Caco-2 (cell line): ENCODE measurements around the gene SUV39H2. TPM values are rescaled to one million over a fixed set of nuclear protein-coding genes. Genes with fewer than 3 reads are reported as not detected.

Experiments
- BruUV-seq: library from RNA; stranded (reverse); fragments of 400-500 nt; replicated peaks from 2 replicates; lab custom pipeline; 2021; lab: Mats Ljungman, UMichigan
- CTCF ChIA-PET: fragments of 300-600 bp; sonication (Branson Sonifier 250); formaldehyde crosslinking; loops from one replicate; lab custom pipeline; 2022; ENCODE audit warnings: antibody characterized with exemption; lab: Charles Lee
- POLR2A ChIA-PET: fragments of 300-600 bp; sonication (Branson Sonifier 250); formaldehyde crosslinking; loops from one replicate; lab custom pipeline; 2022; ENCODE audit warnings: antibody characterized with exemption; lab: Charles Lee
- DNase-seq, 2 experiments: peaks; one replicate each; pipeline versions ENCODE4 v3.0.0 to v3.0.0-alpha.2; 2020 to 2022
- H3K27me3 ChIP-seq: replicated peaks from 2 replicates; pipeline ENCODE4 v1.6.0; 2011; ENCODE audit warnings: low read length; ENCODE audit not compliant: control insufficient read depth, insufficient read depth
- H3K36me3 ChIP-seq: 2 replicates; pipeline ENCODE4 v1.5.1; 2011; ENCODE audit warnings: low read length; ENCODE audit not compliant: control insufficient read depth, insufficient read depth
- H3K4me1 ChIP-seq: fragments of 250-450 bp; sonication (Bioruptor Pico); 2 replicates; pipeline ENCODE4 v1.5.1; 2020; ENCODE audit warnings: mild to moderate bottlenecking
- H3K4me3 ChIP-seq: 2 replicates; pipeline ENCODE4 v1.5.1; 2011; ENCODE audit warnings: low read depth, mild to moderate bottlenecking, control low read depth, low read length
- H3K9me3 ChIP-seq: fragments of 250-450 bp; sonication (Bioruptor Pico); 2 replicates; pipeline ENCODE4 v1.5.1; 2020; ENCODE audit warnings: mild to moderate bottlenecking, moderate library complexity
- H3K27ac Mint-ChIP-seq: one replicate; pipeline ENCODE4 v1.8.0; 2022; ENCODE audit warnings: mixed read lengths; ENCODE audit not compliant: unreplicated experiment
- H3K27me3 Mint-ChIP-seq: one replicate; pipeline ENCODE4 v1.8.0; 2022; ENCODE audit warnings: mixed read lengths; ENCODE audit not compliant: insufficient read depth, unreplicated experiment
- H3K36me3 Mint-ChIP-seq: one replicate; pipeline ENCODE4 v1.8.0; 2022; ENCODE audit warnings: mild to moderate bottlenecking, mixed read lengths; ENCODE audit not compliant: insufficient read depth, unreplicated experiment
- H3K4me1 Mint-ChIP-seq: one replicate; pipeline ENCODE4 v1.8.0; 2022; ENCODE audit warnings: low read depth, mixed read lengths; ENCODE audit not compliant: unreplicated experiment
- H3K4me3 Mint-ChIP-seq: one replicate; pipeline ENCODE4 v1.8.0; 2022; ENCODE audit warnings: mild to moderate bottlenecking, moderate library complexity, mixed read lengths; ENCODE audit not compliant: unreplicated experiment
- H3K9me3 Mint-ChIP-seq: one replicate; pipeline ENCODE4 v1.8.0; 2022; ENCODE audit warnings: mixed read lengths; ENCODE audit not compliant: unreplicated experiment
- intact Hi-C: fragments of 100-400 bp; cut with micrococcal nuclease; formaldehyde crosslinking; loops from one replicate; pipeline ENCODE4 v1.10.0; 2022; ENCODE audit not compliant: unreplicated experiment
- total RNA-seq: library from RNA; stranded (reverse); gene quantifications from 2 replicates; pipeline ENCODE4 v1.2.3, GENCODE V29; 2022
- TF ChIP-seq, protein P1 (sequence below), 2 experiments: fragments of 200-600 bp in 1 of 2; IDR thresholded peaks; 1 replicate in 1 of 2; 2 replicates in 1 of 2; pipeline versions ENCODE4 v1.5.1 to v1.8.0; 2011 to 2022; ENCODE audit warnings: antibody characterized with exemption in 1 of 2, control low read depth in 1 of 2, inconsistent platforms in 1 of 2, low read depth in 1 of 2, low read length in 1 of 2, mild to moderate bottlenecking in 1 of 2, moderate library complexity in 1 of 2; ENCODE audit not compliant: insufficient read depth in 1 of 2, severe bottlenecking in 1 of 2, unreplicated experiment in 1 of 2

The SUV39H2 gene
- total RNA-seq, 1 experiment from 2014 or later = 60.4 TPM

DNA sequence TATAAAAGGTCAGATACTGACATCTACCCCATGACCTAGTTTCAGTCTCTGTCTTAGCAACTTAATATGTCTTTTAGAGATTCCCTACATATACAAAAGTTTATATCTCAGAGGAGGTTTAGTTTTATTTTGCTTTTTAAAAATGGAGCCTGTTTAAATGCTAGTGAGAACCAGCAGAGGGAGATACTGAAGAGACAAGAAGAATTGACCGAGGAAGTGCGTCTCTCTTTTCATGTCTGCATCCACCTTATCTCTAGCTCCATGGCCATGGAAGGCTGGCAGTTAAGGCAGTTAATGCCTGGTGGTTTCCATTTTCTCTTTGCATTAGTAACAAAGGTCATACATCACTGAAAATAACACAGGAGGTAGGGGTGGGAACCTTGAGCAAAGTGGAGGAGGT lies 10.7 kb downstream of the SUV39H2 start:
- ChIA-PET CTCF (interaction anchor here (1.7 kb wide), 1 partner anchor 10 kb away, joined by 9 read pairs; the partner anchor contains the start of gene SUV39H2), POLR2A (interaction anchor here (1.0 kb wide), 1 partner anchor 11 kb away, joined by 5 read pairs; the partner anchor contains the start of gene SUV39H2)
- no peak overlapping the region for H3K4me3 Mint-ChIP-seq
- Histone ChIP-seq H3K27me3 (no peaks in the 10 kb centered on the region), H3K9me3 (no peaks in the 10 kb centered on the region), H3K4me3 (no peak overlapping the region), H3K36me3 (no peaks in the 10 kb centered on the region), H3K4me1 (peaks cover 7% of the 10 kb centered on the region; the same call in 1 of the 2 replicates)
- TF ChIP-seq, protein P1, sequence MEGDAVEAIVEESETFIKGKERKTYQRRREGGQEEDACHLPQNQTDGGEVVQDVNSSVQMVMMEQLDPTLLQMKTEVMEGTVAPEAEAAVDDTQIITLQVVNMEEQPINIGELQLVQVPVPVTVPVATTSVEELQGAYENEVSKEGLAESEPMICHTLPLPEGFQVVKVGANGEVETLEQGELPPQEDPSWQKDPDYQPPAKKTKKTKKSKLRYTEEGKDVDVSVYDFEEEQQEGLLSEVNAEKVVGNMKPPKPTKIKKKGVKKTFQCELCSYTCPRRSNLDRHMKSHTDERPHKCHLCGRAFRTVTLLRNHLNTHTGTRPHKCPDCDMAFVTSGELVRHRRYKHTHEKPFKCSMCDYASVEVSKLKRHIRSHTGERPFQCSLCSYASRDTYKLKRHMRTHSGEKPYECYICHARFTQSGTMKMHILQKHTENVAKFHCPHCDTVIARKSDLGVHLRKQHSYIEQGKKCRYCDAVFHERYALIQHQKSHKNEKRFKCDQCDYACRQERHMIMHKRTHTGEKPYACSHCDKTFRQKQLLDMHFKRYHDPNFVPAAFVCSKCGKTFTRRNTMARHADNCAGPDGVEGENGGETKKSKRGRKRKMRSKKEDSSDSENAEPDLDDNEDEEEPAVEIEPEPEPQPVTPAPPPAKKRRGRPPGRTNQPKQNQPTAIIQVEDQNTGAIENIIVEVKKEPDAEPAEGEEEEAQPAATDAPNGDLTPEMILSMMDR (IDR thresholded peaks at IDR 0.05; ENCODE audit: insufficient read depth in 1 of 2, low read depth in 1 of 2, low read length in 1 of 2, severe bottlenecking in 1 of 2, unreplicated experiment in 1 of 2) = peak; percentile 33 to 36
- no TSS peak for BruUV-seq
- intact Hi-C loops = no loop called here
- DNase-seq = peak in 1 of 2 experiments; percentile 29
- peaks cover 16% of the 10 kb centered on the region for H3K36me3 Mint-ChIP-seq
- no peak overlapping the region for H3K27ac Mint-ChIP-seq
- peaks cover 11% of the 10 kb centered on the region for H3K4me1 Mint-ChIP-seq
- no peaks in the 10 kb centered on the region for H3K9me3 Mint-ChIP-seq
- no peaks in the 10 kb centered on the region for H3K27me3 Mint-ChIP-seq

DNA sequence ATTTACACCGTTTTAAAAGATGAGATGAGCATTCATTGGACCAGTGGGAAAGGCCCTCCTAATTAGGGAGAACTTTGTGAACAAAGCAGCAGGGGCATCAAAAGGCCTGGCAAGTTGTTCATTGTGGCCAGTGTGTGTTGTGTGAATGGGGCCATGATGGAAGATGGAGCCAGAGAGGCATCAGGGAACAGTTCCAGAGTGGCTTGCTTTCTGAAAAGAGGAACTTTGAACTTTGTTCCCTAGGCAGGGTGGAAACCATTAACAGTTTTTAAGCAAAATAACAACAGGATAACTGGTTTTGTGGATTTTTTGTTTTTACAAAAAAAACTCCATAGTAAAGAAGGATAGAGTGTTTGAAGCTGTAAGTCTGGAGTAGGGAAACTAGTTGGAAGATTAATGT lies 12.5 kb downstream of the SUV39H2 start:
- Histone ChIP-seq H3K4me1 (peaks cover 7% of the 10 kb centered on the region; the same call in 1 of the 2 replicates), H3K4me3 (no peak overlapping the region), H3K9me3 (no peaks in the 10 kb centered on the region), H3K27me3 (no peaks in the 10 kb centered on the region), H3K36me3 (no peaks in the 10 kb centered on the region)
- Mint-ChIP-seq H3K4me3 (no peak overlapping the region), H3K27me3 (no peaks in the 10 kb centered on the region), H3K36me3 (peaks cover 16% of the 10 kb centered on the region), H3K4me1 (peaks cover 11% of the 10 kb centered on the region), H3K9me3 (no peaks in the 10 kb centered on the region), H3K27ac (no peak overlapping the region)
- no TSS peak for BruUV-seq
- intact Hi-C loops = no loop called here
- CTCF ChIA-PET = no interaction called here
- TF ChIP-seq, protein P1 (IDR thresholded peaks at IDR 0.05; ENCODE audit: insufficient read depth in 1 of 2, low read depth in 1 of 2, low read length in 1 of 2, severe bottlenecking in 1 of 2, unreplicated experiment in 1 of 2) = no peak
- no peak for DNase-seq
- POLR2A ChIA-PET = no interaction called here

DNA sequence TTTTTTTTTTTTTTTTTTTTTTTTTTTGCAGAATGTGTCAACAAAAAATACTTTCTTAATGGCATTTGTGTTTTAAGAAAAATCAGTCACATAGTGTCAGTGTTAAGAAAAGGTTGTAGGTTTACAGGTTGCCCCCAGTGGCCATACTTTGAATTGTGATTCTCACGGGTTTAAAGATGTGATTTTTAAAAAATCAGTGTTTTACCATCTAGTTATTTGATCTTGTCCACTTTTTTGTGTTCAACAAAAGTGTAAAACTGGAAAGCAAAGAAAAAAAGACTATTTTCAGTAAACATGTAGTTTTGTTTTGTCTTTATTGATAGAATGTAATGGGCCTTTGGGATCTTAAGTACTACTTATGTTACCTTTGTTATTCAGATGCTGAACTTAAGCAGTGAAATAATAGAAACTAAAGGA lies 25.7 kb downstream of the SUV39H2 start:
- BruUV-seq = no TSS peak
- peak in 1 of 2 experiments; percentile 65 for DNase-seq
- TF ChIP-seq, protein P1 (IDR thresholded peaks at IDR 0.05; ENCODE audit: insufficient read depth in 1 of 2, low read depth in 1 of 2, low read length in 1 of 2, severe bottlenecking in 1 of 2, unreplicated experiment in 1 of 2) = peak; percentile 61 to 73
- CTCF ChIA-PET = no interaction called here
- intact Hi-C loops = no loop called here
- H3K36me3 ChIP-seq = peaks cover 4% of the 10 kb centered on the region
- Mint-ChIP-seq H3K27ac (no peak overlapping the region), H3K4me1 (no peaks in the 10 kb centered on the region), H3K4me3 (no peak overlapping the region), H3K27me3 (no peaks in the 10 kb centered on the region), H3K9me3 (no peaks in the 10 kb centered on the region), H3K36me3 (peaks cover 83% of the 10 kb centered on the region)
- POLR2A ChIA-PET = no interaction called here
- no peaks in the 10 kb centered on the region for H3K4me1 ChIP-seq
- no peak overlapping the region for H3K4me3 ChIP-seq
- no peaks in the 10 kb centered on the region for H3K9me3 ChIP-seq
- H3K27me3 ChIP-seq = no peaks in the 10 kb centered on the region
